Spleen (tissue), 7 donors: Measurements from ENCODE around the gene ALMS1.

Source experiments
- POLR2A ChIP-seq, 3 donors: fragments of 450-650 bp; IDR thresholded peaks; one replicate each; pipeline ENCODE4 v1.5.1; 2017; ENCODE audit warnings: antibody characterized with exemption in 3 of 3, mild to moderate bottlenecking in 1 of 3
- POLR2AphosphoS5 ChIP-seq, 3 donors: sonication (generic); formaldehyde crosslinking; IDR thresholded peaks; one replicate each; pipeline ENCODE4 v1.5.1; 2017; ENCODE audit warnings: antibody characterized with exemption in 3 of 3
- TF ChIP-seq, protein P1 (sequence below), 11 experiments: fragments of 200-600 bp in 7 of 11; fragments of 450-650 bp in 4 of 11; sonication (generic) in 4 of 11; IDR thresholded peaks in 8 of 11; conservative IDR thresholded peaks in 3 of 11; 1 replicate in 7 of 11; 2 replicates in 4 of 11; pipeline versions ENCODE4 v1.4.0 to v1.8.0; 2016 to 2021; ENCODE audit warnings: antibody characterized with exemption in 11 of 11, inconsistent platforms in 4 of 11, mild to moderate bottlenecking in 1 of 11
- donor health status: DM: no; HTN: no; CAD: no; lungs with moderate emphysema.
- donor health status: DM: no; HTN: no; CAD: no.
- donor health status: DM: no; HTN: no; CAD: no.

DNA sequence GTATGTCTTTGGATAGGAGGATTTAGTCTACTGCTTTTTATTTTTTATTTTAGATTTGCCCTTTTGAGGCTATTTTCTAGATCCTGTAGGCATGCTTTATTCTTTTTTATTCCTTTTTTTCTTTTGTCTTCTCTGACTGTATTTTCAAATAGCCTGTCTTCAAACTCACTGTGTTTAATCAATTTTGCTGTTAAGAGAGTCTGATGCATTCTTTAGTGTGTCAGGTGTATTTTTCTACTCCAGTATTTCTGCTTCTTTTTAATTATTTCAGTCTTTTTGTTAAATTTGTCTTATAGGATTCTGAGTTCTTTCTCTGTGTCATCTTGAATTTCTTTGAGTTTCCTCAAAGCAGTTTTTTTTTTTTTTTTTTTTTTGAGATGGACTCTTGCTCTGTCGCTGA is 143.1 kb downstream of the ALMS1 start:
- TF ChIP-seq, protein P1, sequence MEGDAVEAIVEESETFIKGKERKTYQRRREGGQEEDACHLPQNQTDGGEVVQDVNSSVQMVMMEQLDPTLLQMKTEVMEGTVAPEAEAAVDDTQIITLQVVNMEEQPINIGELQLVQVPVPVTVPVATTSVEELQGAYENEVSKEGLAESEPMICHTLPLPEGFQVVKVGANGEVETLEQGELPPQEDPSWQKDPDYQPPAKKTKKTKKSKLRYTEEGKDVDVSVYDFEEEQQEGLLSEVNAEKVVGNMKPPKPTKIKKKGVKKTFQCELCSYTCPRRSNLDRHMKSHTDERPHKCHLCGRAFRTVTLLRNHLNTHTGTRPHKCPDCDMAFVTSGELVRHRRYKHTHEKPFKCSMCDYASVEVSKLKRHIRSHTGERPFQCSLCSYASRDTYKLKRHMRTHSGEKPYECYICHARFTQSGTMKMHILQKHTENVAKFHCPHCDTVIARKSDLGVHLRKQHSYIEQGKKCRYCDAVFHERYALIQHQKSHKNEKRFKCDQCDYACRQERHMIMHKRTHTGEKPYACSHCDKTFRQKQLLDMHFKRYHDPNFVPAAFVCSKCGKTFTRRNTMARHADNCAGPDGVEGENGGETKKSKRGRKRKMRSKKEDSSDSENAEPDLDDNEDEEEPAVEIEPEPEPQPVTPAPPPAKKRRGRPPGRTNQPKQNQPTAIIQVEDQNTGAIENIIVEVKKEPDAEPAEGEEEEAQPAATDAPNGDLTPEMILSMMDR (IDR thresholded peaks at IDR 0.05 in 8 of 11, conservative IDR thresholded peaks at IDR 0.05 in 3 of 11) = no peak
- TF ChIP-seq POLR2AphosphoS5 (IDR thresholded peaks at IDR 0.05) (no peak), POLR2A (IDR thresholded peaks at IDR 0.05) (no peak)
